HAP-1 (cell line): ENCODE data around the gene ACOT12.
"Not testable (repeated sequence)": the region's sequence is repeated elsewhere in the genome, so short reads cannot be mapped to it uniquely, and the experiment has no call there.

ENCODE experiments used
- DNase-seq, 2 experiments: peaks; one replicate each; pipeline ENCODE4 v3.0.0-alpha.2; 2016 to 2020; ENCODE audit warnings: low spot score in 2 of 2
- H3K27me3 ChIP-seq: fragments of 250-450 bp; sonication (Bioruptor Pico); 2 replicates; pipeline ENCODE4 v1.5.1; 2020; ENCODE audit warnings: low read depth, mild to moderate bottlenecking, moderate library complexity
- H3K36me3 ChIP-seq: fragments of 250-450 bp; sonication (Bioruptor Pico); replicated peaks from 2 replicates; pipeline ENCODE4 v1.5.1; 2020; ENCODE audit warnings: mild to moderate bottlenecking
- H3K4me1 ChIP-seq: fragments of 250-450 bp; sonication (Bioruptor Pico); 2 replicates; pipeline ENCODE4 v1.5.1; 2020; ENCODE audit warnings: mild to moderate bottlenecking
- H3K4me3 ChIP-seq: fragments of 250-450 bp; sonication (Bioruptor Pico); 2 replicates; pipeline ENCODE4 v1.5.1; 2020; ENCODE audit warnings: mild to moderate bottlenecking, moderate library complexity
- H3K9me3 ChIP-seq: fragments of 250-450 bp; sonication (Bioruptor Pico); 2 replicates; pipeline ENCODE4 v1.5.1; 2020; ENCODE audit warnings: mild to moderate bottlenecking, moderate library complexity
- in situ Hi-C: fragments of 300-500 bp; cut with MboI; formaldehyde crosslinking; loops from 3 replicates; pipeline ENCODE4 v1.14.3; 2020; ENCODE audit warnings: low sequenced_read_pairs, inconsistent platforms, mixed read lengths

ACOT12 gene

DNA sequence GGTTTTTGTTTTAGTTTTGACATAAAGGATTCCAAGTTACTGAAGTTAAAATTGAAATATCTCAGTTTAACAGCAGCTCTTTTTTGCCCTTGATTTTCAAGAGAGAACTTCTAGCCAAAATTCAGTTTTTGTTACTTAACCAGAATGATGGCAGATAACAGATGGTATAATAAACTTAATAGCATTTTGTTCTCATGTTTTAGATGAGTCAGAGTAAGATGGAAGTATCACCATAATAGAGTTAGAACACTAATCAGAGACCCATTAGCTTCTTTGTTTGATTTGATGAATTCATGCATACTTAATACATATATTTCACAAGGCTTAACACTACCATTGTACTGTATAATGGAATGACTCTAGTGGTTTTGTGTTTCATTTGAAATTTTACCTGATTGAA is 80.7 kb downstream of the ACOT12 start:
- Histone ChIP-seq H3K9me3 (no peaks in the 10 kb centered on the region), H3K4me1 (peaks cover 26% of the 10 kb centered on the region), H3K36me3 (peaks cover 24% of the 10 kb centered on the region), H3K4me3 (no peak overlapping the region), H3K27me3 (no peaks in the 10 kb centered on the region)
- no peak for DNase-seq
- in situ Hi-C loops, result no loop called here

DNA sequence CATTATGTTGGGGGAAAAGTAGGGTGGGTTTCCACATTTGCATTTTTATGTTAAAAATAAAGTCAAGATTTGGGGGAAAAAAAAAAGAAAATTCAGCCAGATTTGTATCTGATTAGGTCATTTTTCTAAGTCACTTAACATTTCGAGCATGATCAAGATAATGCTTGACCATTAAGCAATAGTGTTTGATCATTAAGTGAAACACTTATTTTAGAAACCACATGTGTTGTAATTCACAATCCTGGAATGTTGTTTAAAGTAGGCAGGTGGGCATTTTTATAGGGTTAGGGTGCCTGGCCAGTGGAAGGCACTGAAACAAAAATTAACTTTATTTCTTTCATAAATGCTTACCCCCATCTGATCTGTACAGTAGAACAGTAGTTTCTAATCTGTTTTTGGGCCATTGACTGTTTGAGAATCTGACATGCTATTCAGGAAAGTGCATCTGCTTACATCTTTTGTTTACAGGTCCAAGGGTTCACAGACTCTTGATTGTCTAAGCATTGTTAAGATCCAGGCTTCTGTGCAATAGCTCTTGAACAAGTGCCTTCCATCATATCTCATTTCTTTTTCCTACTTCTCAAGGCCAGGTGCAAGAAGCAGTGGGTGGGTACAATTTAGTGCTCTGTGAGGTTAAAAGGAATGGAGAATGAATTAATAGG is 83.4 kb downstream of the ACOT12 start:
- Histone ChIP-seq H3K27me3 (no peaks in the 10 kb centered on the region), H3K4me1 (peaks cover 12% of the 10 kb centered on the region), H3K4me3 (no peak overlapping the region), H3K9me3 (no peaks in the 10 kb centered on the region), H3K36me3 (peaks cover 24% of the 10 kb centered on the region)
- DNase-seq, result no peak
- in situ Hi-C loops, result no loop called here

DNA sequence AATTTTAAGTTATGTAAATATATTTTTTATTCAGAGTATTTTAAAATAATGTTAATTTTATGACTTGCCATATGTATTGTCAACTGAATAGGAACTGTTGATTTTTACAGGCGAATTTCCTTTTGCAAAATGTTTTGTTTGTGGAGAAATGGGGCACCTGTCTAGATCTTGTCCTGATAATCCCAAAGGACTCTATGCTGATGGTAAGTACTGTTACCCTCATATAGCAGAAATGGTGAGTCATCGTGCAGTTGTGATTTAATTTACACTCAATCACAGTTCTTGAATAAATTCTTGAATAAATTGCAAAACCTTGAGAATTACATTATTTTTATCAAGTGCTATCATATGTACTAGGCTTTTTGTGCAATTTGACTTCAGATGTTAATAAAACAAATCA is 85.1 kb downstream of the ACOT12 start:
- Histone ChIP-seq H3K4me3 (no peak overlapping the region), H3K9me3 (no peaks in the 10 kb centered on the region), H3K4me1 (no peaks in the 10 kb centered on the region), H3K27me3 (no peaks in the 10 kb centered on the region), H3K36me3 (peaks cover 30% of the 10 kb centered on the region)
- in situ Hi-C loops, result no loop called here
- DNase-seq, result no peak

DNA sequence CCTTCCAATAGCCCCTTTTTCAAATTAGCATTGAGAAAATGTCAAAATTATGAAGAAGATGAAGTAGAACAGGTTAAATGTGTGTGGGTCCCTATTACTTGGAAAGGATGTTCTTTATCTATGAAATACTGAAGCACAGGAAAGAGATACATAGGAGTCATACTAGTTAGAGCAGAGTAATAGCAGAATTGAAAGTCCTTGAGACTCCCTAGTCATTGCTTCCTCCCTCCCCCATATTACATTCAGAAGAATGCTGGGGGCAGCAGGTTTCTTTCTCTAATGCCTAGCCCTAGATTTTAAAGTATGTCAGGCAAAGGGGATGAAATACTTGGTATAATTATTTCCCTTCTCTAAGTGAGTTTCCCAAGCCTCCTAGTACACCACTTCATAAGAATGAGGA is 88.1 kb downstream of the ACOT12 start:
- in situ Hi-C loops, result no loop called here
- H3K4me1 ChIP-seq, result no peaks in the 10 kb centered on the region
- H3K4me3 ChIP-seq, result no peak overlapping the region
- H3K9me3 ChIP-seq, result no peaks in the 10 kb centered on the region
- peaks cover 15% of the 10 kb centered on the region for H3K36me3 ChIP-seq
- H3K27me3 ChIP-seq, result no peaks in the 10 kb centered on the region
- DNase-seq, result no peak

DNA sequence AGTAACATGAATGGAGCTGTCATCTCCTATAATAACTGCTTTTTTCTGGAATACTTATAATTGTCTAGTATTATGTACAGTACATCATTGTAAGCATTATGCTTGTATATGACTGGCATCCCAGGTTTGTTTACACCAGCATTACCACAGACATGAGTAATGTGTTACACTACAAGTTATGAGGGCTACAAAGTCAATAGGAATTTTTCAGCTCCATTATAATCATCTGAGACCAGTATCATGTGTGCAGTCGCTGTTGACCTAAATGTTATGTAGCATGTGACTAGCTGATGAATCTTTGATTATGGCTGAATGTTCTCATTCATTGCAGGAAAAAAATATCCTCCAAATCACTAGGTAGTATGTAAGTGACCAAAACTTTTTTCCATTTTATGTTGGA is 90.4 kb downstream of the ACOT12 start:
- in situ Hi-C loops, result no loop called here
- DNase-seq, result no peak
- no peaks in the 10 kb centered on the region for H3K27me3 ChIP-seq
- no peak overlapping the region for H3K4me3 ChIP-seq
- peaks cover 8% of the 10 kb centered on the region for H3K36me3 ChIP-seq
- no peaks in the 10 kb centered on the region for H3K9me3 ChIP-seq
- H3K4me1 ChIP-seq, result peaks cover 3% of the 10 kb centered on the region; the same call in 1 of the 2 replicates

DNA sequence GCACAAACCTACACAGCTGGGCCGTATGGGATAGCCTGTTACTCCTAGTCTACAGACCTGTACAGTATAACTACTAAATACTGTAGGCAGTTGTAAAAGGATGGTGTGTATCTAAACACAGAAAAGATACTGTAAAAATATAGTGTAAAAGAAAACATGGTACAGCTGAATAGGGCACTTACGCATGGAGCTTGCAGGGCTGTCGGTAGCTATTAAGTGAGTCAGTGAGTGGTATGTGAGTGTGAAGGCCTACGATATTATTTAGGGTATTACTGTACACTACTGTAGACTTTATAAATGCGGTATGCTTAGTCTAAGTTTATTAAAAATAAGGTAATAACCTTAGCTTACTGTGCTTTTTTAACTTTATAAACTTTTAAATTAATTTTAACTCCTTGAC is 91.3 kb downstream of the ACOT12 start:
- Histone ChIP-seq H3K9me3 (no peaks in the 10 kb centered on the region), H3K36me3 (peaks cover 6% of the 10 kb centered on the region), H3K4me1 (peaks cover 9% of the 10 kb centered on the region; the same call in 1 of the 2 replicates), H3K27me3 (no peaks in the 10 kb centered on the region), H3K4me3 (peak overlapping the region; percentile 90)
- no peak for DNase-seq
- in situ Hi-C loops, result no loop called here

DNA sequence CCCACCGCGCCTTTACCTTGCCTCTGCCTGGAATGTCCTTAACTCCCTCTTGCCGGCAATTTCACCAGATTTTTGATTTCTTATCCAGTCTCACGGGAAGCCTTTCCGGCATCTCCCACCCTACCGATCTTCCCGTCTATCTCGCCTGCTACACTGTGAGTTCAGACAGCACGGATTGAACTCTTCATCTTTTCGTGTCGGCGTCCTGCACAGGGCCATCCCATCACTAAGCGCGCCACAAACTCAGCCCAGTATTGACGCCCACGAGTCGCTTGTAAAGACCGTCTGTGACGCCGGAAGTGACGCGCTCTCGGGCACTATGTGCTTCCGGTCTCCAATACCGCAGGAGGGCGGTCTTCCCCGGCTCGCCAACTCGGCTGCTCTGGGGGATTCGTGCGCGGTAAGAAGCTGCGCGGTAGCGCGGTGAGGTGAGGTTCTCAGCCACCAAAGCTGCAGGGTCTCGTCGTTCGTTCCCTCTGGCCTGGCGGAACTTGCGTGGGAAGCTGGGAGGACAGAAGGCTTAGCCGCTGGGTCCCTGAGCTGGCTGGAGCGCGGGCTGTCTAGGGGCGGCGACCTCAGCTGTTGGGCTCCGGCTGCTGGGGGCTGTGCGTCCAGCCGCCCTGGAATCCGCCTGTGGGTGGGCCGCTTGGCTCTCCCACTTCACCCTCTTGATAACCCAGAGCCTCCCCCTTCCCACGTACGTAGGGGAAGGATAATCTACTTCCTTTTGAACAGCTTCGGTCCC is 92.5 kb downstream of the ACOT12 start, which contains the start of gene ZCCHC9:
Gene ZCCHC9, plus strand, starts transcription at position 317 of the 745 bp plus-strand sequence. CDS start 3,171 bp downstream, outside the sequence.
- peaks cover 6% of the 10 kb centered on the region for H3K36me3 ChIP-seq
- in situ Hi-C loops, result no loop called here
- DNase-seq, result peak; percentile 87 to 94
- H3K9me3 ChIP-seq, result no peaks in the 10 kb centered on the region
- peak within 1 kb of the TSS; percentile 90 for H3K4me3 ChIP-seq
- H3K27me3 ChIP-seq, result no peaks in the 10 kb centered on the region
- H3K4me1 ChIP-seq, result peaks cover 9% of the 10 kb centered on the region; the same call in 1 of the 2 replicates

DNA sequence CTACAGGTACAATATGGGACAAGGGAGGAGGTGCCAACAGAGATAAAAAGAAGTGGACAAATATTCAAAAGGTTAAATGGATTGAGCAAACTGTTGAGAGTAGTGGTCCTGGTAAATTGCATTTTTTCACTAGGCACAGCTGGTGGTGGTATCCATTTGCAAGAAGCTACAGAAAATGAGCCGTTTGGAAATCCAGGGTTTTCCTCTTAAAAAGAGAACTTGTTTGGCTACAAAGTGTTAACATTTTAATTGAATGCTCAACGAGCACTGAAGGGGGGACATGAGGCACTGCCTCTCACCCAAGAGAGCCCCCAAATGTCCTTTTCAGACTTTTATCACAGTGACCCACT is 93.0 kb downstream of the ACOT12 start:
- Histone ChIP-seq H3K27me3 (no peaks in the 10 kb centered on the region), H3K4me3 (peak overlapping the region; percentile 90), H3K9me3 (no peaks in the 10 kb centered on the region), H3K4me1 (peaks cover 9% of the 10 kb centered on the region; the same call in 1 of the 2 replicates), H3K36me3 (peaks cover 6% of the 10 kb centered on the region)
- no peak for DNase-seq
- in situ Hi-C loops, result no loop called here

DNA sequence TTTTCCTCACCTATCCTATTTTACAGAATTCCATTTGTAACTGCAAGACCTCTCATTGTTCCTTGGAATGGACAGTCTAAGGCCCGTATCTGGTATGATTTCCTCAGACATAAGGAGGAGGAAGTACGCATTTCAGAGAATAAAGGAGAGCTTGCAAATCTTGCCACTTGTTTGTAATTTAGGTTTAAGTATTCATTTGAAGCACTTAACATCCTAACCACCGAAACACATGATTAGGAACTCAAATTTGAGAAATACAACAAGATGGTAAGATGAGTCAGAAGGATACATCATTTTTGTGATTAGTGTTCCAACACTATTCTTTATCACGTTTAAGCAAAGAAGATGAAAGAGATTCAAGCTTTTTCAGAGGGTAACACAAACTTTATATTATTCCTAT is 96.4 kb downstream of the ACOT12 start:
- H3K4me1 ChIP-seq, result peaks cover 9% of the 10 kb centered on the region; the same call in 1 of the 2 replicates
- in situ Hi-C loops, result no loop called here
- peaks cover 4% of the 10 kb centered on the region; the same call in 1 of the 2 replicates for H3K36me3 ChIP-seq
- DNase-seq, result no peak
- peaks cover 3% of the 10 kb centered on the region; the same call in 1 of the 2 replicates for H3K9me3 ChIP-seq
- H3K4me3 ChIP-seq, result no peak overlapping the region
- no peaks in the 10 kb centered on the region for H3K27me3 ChIP-seq

DNA sequence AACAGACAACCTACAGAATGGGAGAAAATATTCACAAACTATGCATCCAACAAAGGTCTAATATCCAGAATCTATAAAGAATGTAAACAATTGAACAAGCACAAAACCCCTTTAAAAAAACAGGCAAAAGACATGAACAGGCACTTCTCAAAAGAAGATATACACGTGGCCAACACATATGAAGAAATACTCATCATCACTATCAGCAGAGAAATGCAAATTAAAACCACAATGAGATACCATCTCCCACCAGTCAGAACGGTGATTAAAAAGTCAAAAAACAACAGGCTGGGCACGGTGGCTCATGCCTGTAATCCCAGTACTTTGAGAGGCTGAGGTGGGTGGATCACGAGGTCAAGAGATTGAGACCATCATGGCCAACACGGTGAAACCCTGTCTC is 99.9 kb downstream of the ACOT12 start:
- H3K4me3 ChIP-seq, H3K36me3 ChIP-seq, H3K4me1 ChIP-seq, DNase-seq, H3K27me3 ChIP-seq, in situ Hi-C loops: not testable (repeated sequence)
- H3K9me3 ChIP-seq, result peaks cover 13% of the 10 kb centered on the region; the same call in 1 of the 2 replicates

DNA sequence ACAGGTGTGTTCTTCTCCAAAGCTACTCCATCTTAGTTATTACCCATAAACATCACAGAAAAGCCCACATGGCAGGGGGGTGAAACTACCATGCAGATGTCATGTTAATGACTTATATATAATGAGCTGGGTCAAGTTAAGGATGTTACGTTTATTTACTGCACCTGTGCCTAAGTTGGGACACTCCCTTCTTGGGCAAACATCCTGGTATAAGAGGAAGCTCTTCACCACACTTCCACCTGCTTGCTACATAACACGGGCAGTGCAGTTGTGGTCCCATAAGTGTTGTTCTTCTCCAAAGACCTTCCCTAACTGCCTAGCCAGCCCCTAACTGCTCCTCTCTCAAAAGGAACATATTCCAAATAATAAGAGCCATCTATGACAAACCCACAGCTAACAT is 101.8 kb downstream of the ACOT12 start:
- Histone ChIP-seq H3K36me3 (0 out of 2 replicates have a peak, but pooled peaks cover 8% of the 10 kb centered on the region), H3K4me1 (no peaks in the 10 kb centered on the region), H3K27me3 (no peaks in the 10 kb centered on the region), H3K9me3 (peaks cover 13% of the 10 kb centered on the region; the same call in 1 of the 2 replicates), H3K4me3 (no peak overlapping the region)
- DNase-seq, result no peak
- in situ Hi-C loops, result no loop called here

DNA sequence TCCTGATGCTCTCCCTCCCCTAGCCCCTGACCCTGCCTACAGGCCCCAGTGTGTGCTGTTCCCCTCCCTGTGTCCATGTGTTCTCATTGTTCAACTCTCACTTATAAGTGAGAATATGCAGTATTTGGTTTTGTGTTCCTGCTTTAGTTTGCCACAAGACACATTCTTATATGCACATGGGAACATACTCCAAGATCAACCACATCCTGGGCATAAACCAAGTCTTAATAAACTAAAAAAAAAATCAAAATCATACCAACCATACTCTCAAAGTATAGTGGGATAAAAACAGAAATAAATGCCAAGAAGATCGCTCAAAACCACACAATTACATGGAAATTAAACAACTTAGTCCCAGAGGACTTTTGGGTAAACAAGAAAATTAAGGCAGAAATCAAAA is 103.8 kb downstream of the ACOT12 start:
- Histone ChIP-seq H3K9me3 (peaks cover 13% of the 10 kb centered on the region; the same call in 1 of the 2 replicates), H3K36me3 (0 out of 2 replicates have a peak, but pooled peaks cover 8% of the 10 kb centered on the region), H3K4me3 (no peak overlapping the region), H3K4me1 (peaks cover 1% of the 10 kb centered on the region; the same call in 1 of the 2 replicates), H3K27me3 (no peaks in the 10 kb centered on the region)
- DNase-seq, result no peak
- in situ Hi-C loops, result no loop called here

DNA sequence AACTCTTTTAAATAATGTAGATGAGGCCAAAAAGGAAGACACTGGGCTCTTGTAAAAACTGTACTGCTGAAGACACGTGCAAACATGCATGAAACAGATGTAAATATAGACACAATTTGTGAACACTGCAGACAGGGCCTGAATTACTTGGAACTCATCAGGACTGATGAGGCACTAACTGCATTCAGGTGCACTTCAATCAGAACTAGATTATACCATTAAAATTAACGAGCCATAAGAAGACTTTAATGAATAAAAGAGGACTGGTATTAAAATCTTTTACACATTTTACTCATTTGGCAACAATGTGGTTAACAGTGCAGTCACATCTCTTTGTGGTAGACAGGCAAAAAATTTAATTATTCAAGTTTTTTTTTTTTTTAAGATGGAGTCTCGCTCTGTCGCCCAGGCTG is 105.9 kb downstream of the ACOT12 start:
- in situ Hi-C loops, result no loop called here
- H3K27me3 ChIP-seq, result no peaks in the 10 kb centered on the region
- no peak overlapping the region for H3K4me3 ChIP-seq
- no peak for DNase-seq
- H3K36me3 ChIP-seq, result 0 out of 2 replicates have a peak, but pooled peaks cover 3% of the 10 kb centered on the region
- peaks cover 11% of the 10 kb centered on the region; the same call in 1 of the 2 replicates for H3K9me3 ChIP-seq
- H3K4me1 ChIP-seq, result peaks cover 2% of the 10 kb centered on the region; the same call in 1 of the 2 replicates

DNA sequence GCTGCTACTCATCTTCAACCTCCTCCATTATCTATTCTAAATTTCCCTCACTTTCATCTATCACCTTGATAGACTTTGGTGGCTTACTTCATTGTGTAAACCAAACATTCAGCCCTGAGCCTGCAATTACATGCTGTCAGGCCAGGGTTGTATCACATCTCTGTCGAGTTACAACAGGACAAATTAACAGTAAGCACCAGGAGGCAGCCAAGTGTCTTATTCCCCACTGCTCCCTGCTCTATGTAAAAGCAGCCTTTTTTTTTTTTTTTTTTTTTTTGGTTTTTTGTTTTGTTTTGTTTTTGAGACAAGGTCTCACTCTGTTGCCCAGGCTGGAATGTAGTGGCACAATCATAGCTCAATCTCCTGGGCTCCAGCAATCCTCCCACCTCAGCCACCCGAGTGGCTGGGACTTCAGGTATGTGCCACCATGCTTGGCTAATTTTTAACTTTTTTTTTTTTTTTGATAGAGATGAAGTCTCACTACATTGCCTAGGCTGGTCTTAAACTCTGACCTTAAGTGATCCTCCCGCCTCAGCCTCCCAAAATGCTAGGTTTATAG is 107.8 kb downstream of the ACOT12 start:
- in situ Hi-C loops, result no loop called here
- no peak overlapping the region for H3K4me3 ChIP-seq
- no peaks in the 10 kb centered on the region for H3K27me3 ChIP-seq
- no peaks in the 10 kb centered on the region for H3K36me3 ChIP-seq
- DNase-seq, result no peak
- peaks cover 2% of the 10 kb centered on the region; the same call in 1 of the 2 replicates for H3K4me1 ChIP-seq
- H3K9me3 ChIP-seq, result 0 out of 2 replicates have a peak, but pooled peaks cover 2% of the 10 kb centered on the region
